ENCODE results near the gene FBXO8. TPM values are rescaled to one million over a fixed set of nuclear protein-coding genes. Genes with fewer than 3 reads are reported as not detected.

The FBXO8 gene
- total and polyA plus RNA-seq, 4 donors, result 15.6 to 48.0 (median 22.3) TPM

GRCh38 chr4:174201871-174202270, 81.6 kb downstream of the FBXO8 start:
- no peak for ATAC-seq (ENCODE audit: insufficient read depth, low FRiP score)

GRCh38 chr4:174199735-174200134, 83.7 kb downstream of the FBXO8 start:
- Histone ChIP-seq H3K27ac (ENCODE audit: low read depth in 1 of 2, low read length in 1 of 2) (no peak overlapping the region), H3K4me1 (ENCODE audit: control insufficient read depth in 5 of 5, insufficient read depth in 5 of 5, low read length in 5 of 5) (peaks cover 0 to 58% (median 4%) of the 10 kb centered on the region in 5 donors), H3K27me3 (ENCODE audit: control insufficient read depth in 3 of 3, insufficient read depth in 3 of 3, low read length in 2 of 3) (peaks cover 0 to 11% (median 5%) of the 10 kb centered on the region in 3 donors), H3K4me3 (no peak overlapping the region), H3K9me3 (ENCODE audit: control insufficient read depth in 4 of 4, insufficient read depth in 3 of 4, low read length in 3 of 4) (no peaks in the 10 kb centered on the region), H3K9ac (ENCODE audit: insufficient read depth in 1 of 2, low read length in 2 of 2) (no peak overlapping the region), H3K36me3 (ENCODE audit: control insufficient read depth in 4 of 4, insufficient read depth in 4 of 4, low read length in 4 of 4) (no peaks in the 10 kb centered on the region)
- no peak for ATAC-seq (ENCODE audit: insufficient read depth, low FRiP score)
- 51 to 77% methylated on average over 2 of the region's 2 CpGs for WGBS, 2 donors
- DNase-seq, result no peak
- TF ChIP-seq CTCF (IDR thresholded peaks at IDR 0.05; ENCODE audit: control extremely low read depth, extremely low read depth), result no peak

More at GRCh38 chr4:174201871-174202270, 81.6 kb downstream of the FBXO8 start:
- Histone ChIP-seq H3K9ac (ENCODE audit: insufficient read depth in 1 of 2, low read length in 2 of 2) (no peak overlapping the region), H3K27ac (ENCODE audit: low read depth in 1 of 2, low read length in 1 of 2) (no peak overlapping the region), H3K36me3 (ENCODE audit: control insufficient read depth in 4 of 4, insufficient read depth in 4 of 4, low read length in 4 of 4) (no peaks in the 10 kb centered on the region), H3K4me3 (no peak overlapping the region), H3K27me3 (ENCODE audit: control insufficient read depth in 3 of 3, insufficient read depth in 3 of 3, low read length in 2 of 3) (peaks cover 0 to 11% (median 8%) of the 10 kb centered on the region in 3 donors), H3K4me1 (ENCODE audit: control insufficient read depth in 5 of 5, insufficient read depth in 5 of 5, low read length in 5 of 5) (peaks cover 0 to 57% (median 4%) of the 10 kb centered on the region in 5 donors), H3K9me3 (ENCODE audit: control insufficient read depth in 4 of 4, insufficient read depth in 3 of 4, low read length in 3 of 4) (no peaks in the 10 kb centered on the region)
- DNase-seq, result peak in 2 of 3 donors; percentile 77
- 59 to 67% methylated on average over 2 of the region's 2 CpGs for WGBS, 2 donors
- TF ChIP-seq CTCF (IDR thresholded peaks at IDR 0.05; ENCODE audit: control extremely low read depth, extremely low read depth), result no peak

- H3K4me3 ChIP-seq, result no peak overlapping the region
- H3K27me3 ChIP-seq (ENCODE audit: control insufficient read depth in 3 of 3, insufficient read depth in 3 of 3, low read length in 2 of 3), result peaks cover 0 to 11% (median 5%) of the 10 kb centered on the region in 3 donors
- DNase-seq (peak; percentile 80 to 97 (median 95)), ATAC-seq (ENCODE audit: insufficient read depth, low FRiP score) (no peak)
- no peaks in the 10 kb centered on the region for H3K36me3 ChIP-seq (ENCODE audit: control insufficient read depth in 4 of 4, insufficient read depth in 4 of 4, low read length in 4 of 4)
- peaks cover 0 to 51% (median 4%) of the 10 kb centered on the region in 5 donors for H3K4me1 ChIP-seq (ENCODE audit: control insufficient read depth in 5 of 5, insufficient read depth in 5 of 5, low read length in 5 of 5)
- H3K27ac ChIP-seq (ENCODE audit: low read depth in 1 of 2, low read length in 1 of 2), result no peak overlapping the region
- H3K9me3 ChIP-seq (ENCODE audit: control insufficient read depth in 4 of 4, insufficient read depth in 3 of 4, low read length in 3 of 4), result no peaks in the 10 kb centered on the region
- no peak overlapping the region for H3K9ac ChIP-seq (ENCODE audit: insufficient read depth in 1 of 2, low read length in 2 of 2)
- TF ChIP-seq CTCF (IDR thresholded peaks at IDR 0.05; ENCODE audit: control extremely low read depth, extremely low read depth), result no peak
- 57 to 73% methylated on average over 4 of the region's 4 CpGs for WGBS, 2 donors
Measured at GRCh38 chr4:174198828-174199227, 84.6 kb downstream of the FBXO8 start.

- H3K27ac ChIP-seq (ENCODE audit: low read depth in 1 of 2, low read length in 1 of 2), result no peak overlapping the region
- H3K27me3 ChIP-seq (ENCODE audit: control insufficient read depth in 3 of 3, insufficient read depth in 3 of 3, low read length in 2 of 3), result peaks cover 0 to 10% (median 5%) of the 10 kb centered on the region in 3 donors
- DNase-seq, result no peak
- no peaks in the 10 kb centered on the region for H3K9me3 ChIP-seq (ENCODE audit: control insufficient read depth in 4 of 4, insufficient read depth in 3 of 4, low read length in 3 of 4)
- no peak for ATAC-seq (ENCODE audit: insufficient read depth, low FRiP score)
- H3K4me3 ChIP-seq, result no peak overlapping the region
- 92 to 94% methylated on average over 1 of the region's 1 CpG for whole genome bisulfite sequencing, 2 donors
- H3K4me1 ChIP-seq (ENCODE audit: control insufficient read depth in 5 of 5, insufficient read depth in 5 of 5, low read length in 5 of 5), result peaks cover 0 to 51% (median 4%) of the 10 kb centered on the region in 5 donors
- H3K36me3 ChIP-seq (ENCODE audit: control insufficient read depth in 4 of 4, insufficient read depth in 4 of 4, low read length in 4 of 4), result no peaks in the 10 kb centered on the region
- no peak overlapping the region for H3K9ac ChIP-seq (ENCODE audit: insufficient read depth in 1 of 2, low read length in 2 of 2)
- TF ChIP-seq CTCF (IDR thresholded peaks at IDR 0.05; ENCODE audit: control extremely low read depth, extremely low read depth), result no peak
Measured at GRCh38 chr4:174198396-174198795, 85.1 kb downstream of the FBXO8 start.

Measured in lung (tissue), 12 donors.